WI38 (cell line): ENCODE measurements around the gene INPP5F.

Experiments
- H3K4me3 ChIP-seq: 2 replicates; pipeline ENCODE4 v1.5.1; 2011; ENCODE audit warnings: low read depth, mild to moderate bottlenecking, control low read depth, low read length
- TF ChIP-seq, protein P1 (sequence below): IDR thresholded peaks from 2 replicates; pipeline ENCODE4 v1.5.1; 2012; ENCODE audit warnings: low read depth, mild to moderate bottlenecking, control low read depth, low read length

The INPP5F gene

DNA sequence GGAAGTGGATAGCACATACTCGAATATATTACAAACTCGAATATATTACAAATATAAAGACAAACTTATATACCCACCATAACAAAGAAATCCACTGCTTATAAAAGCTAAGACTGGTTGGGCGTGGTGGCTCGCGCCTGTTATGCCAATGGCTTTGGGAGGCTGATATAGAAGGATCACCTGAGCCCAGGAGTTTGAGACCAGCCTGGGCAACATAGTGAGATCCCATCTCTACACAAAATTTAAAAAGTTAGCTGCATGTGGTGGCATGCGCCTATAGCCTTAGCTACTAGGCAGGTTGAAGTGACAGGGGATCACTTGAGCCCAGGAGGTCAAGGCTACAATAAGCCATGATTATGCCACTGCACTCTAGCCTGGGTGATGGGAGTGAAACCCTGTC lies 126.4 kb downstream of the INPP5F start:
- TF ChIP-seq, protein P1, sequence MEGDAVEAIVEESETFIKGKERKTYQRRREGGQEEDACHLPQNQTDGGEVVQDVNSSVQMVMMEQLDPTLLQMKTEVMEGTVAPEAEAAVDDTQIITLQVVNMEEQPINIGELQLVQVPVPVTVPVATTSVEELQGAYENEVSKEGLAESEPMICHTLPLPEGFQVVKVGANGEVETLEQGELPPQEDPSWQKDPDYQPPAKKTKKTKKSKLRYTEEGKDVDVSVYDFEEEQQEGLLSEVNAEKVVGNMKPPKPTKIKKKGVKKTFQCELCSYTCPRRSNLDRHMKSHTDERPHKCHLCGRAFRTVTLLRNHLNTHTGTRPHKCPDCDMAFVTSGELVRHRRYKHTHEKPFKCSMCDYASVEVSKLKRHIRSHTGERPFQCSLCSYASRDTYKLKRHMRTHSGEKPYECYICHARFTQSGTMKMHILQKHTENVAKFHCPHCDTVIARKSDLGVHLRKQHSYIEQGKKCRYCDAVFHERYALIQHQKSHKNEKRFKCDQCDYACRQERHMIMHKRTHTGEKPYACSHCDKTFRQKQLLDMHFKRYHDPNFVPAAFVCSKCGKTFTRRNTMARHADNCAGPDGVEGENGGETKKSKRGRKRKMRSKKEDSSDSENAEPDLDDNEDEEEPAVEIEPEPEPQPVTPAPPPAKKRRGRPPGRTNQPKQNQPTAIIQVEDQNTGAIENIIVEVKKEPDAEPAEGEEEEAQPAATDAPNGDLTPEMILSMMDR = no peak
- no peak overlapping the region for H3K4me3 ChIP-seq

DNA sequence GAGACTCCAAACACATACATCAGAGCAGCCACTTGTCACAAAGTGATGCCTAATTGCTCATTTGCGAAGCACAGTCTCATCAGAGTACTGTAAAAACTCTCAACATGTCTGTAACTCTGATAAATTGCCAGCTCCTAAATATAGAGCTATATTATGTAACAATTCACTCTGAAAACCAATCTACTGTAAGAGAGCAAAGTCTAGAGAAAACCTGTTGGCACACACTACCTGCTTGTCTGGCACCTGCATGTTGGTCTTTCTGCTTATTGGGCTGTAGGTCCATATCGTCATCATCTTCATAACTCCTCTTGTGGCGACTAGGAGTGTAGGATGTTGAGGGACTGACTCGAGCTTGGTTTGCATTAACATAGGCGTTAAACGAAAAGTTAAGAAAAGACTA lies 127.0 kb downstream of the INPP5F start:
- TF ChIP-seq, protein P1 = no peak

DNA sequence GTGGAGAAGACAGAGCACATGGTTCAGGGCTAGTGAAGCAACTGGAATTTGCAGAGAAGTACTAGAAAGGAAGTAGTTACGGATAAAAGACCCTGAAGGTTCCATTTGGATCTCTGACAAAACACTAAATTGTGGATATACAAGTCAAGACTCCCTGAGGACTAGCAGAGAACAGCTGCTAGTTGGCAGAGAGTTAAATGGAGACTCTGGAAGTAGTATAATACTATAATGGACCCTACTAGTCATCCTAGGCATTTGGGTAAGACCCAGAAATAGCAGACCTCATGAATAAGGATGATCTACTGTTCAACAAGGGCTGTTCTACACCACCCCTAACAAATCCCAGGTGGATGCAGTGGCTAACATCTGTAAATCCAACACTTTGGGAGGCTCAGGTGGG lies 127.7 kb downstream of the INPP5F start:
- H3K4me3 ChIP-seq = no peak overlapping the region
- TF ChIP-seq, protein P1 = no peak

More for the DNA sequence above, 127.0 kb downstream of the INPP5F start:
- H3K4me3 ChIP-seq = no peak overlapping the region

DNA sequence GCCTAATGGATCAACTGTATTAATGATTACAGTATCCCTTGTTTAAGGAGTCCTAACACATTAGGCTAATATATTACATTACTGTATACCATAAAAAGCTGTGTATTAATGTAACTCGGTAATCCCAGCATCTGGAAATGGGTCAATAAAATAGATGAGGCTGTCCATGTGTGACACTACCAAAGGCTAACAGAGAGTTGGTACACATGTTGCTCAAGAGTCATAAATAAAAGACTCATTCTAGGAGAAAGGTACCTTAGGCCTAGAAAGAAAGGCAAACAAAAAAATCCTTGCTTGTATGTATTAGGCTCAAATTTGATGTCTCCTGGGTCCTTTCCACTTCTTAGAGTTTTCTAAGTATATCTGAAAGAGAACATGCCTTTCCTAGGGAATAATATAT lies 132.2 kb downstream of the INPP5F start:
- TF ChIP-seq, protein P1 = no peak
- H3K4me3 ChIP-seq = no peak overlapping the region

DNA sequence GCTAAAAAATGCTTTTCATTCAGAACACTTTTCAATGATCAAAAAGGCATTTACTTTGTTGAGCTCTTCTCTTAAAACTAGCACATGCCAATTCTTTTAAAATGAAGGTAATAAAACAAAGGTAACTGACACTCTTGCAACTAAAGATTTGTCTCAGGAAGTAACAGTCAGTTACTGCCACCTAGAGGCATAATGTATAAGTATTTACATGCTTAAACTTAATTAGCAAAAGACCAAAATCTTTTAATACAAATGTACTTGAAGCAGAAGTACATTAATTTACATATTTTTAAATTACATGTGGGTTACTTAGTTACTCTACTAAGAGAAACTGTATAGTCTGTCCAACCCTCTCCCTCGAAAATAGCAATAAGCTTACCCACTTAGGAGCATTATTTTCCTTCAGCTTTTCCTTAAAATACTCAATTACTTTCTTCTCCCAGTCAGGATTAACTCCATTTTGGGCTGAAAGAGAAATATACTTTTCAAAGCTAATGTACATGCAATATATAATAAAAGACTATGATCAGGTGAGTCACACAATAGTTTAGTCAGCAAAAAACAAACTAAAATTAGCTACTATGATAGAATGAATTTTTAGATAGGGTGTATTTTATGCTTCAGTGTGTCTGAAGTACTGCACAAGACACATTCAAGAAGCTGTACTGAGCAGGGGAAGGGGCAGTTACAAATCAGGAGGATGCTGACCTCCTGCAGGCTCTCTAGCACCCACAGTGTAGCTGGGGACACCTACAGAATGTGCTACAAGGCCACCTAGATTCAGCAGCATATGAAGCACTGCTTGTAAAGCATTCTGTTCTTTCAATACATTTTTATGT lies 133.8 kb downstream of the INPP5F start:
- no peak overlapping the region for H3K4me3 ChIP-seq
- TF ChIP-seq, protein P1 = peak; percentile 18; the same call in 1 of the 2 replicates

DNA sequence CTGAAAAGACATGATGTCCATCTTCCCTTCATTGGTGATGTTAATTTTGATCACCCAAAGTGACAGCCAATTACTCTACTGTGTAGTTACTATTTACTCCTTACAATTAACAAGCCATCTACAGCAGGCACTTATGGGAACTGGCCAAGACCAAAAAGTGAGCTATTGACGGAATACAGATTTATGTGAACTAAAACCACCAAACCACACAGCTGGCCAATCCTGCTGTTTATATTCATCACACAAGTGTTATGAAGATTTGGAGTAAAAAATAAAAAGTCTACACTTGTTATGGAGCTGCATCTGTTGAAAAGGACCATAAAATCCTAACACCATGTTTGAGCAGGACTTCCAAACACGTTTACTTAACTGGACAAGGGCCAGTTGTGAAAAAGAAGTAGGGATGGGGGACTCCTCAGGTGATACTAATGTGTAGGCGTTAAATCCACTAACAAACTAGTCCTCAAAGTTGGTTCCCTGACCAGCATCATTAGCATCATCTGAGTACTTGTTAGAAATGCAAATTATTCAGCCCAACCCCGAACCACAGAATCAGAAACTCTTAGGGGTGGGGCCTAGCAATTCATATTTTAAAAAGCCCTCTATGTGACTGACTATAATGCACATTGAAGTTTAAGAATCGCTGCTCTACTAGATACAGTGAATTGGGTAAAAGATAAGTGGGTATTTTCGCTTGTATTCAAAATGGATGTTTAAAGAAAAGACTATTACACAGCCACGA lies 135.2 kb downstream of the INPP5F start:
- H3K4me3 ChIP-seq = no peak overlapping the region
- TF ChIP-seq, protein P1 = no peak

DNA sequence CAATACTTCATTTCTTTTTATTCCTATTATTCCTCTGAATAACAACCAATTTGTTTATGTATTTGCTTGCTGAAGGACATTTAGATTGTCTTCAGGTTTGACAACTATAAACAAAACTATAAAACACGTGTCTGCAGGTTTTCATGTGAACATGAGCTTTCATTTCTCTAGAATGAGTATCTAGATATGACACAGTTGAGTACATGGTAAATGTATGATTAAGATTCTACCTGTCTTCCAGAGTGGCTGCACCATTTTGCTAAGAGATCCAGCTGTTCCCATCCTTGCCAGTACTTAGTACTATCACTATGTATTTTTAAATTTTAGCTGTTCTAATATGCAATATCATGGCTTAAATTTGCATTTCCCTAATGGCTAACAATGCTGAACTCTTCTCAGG lies 136.7 kb downstream of the INPP5F start:
- TF ChIP-seq, protein P1 = no peak

More for the DNA sequence above, 136.7 kb downstream of the INPP5F start:
- H3K4me3 ChIP-seq = no peak overlapping the region
